IMR-90 (cell line): ENCODE measurements around the gene NADK. TPM values are rescaled to one million over a fixed set of nuclear protein-coding genes. Genes with fewer than 3 reads are reported as not detected.

Source experiments
- ATAC-seq: fragments of 200-7000 bp; cut with Tn5 transposase; 2 replicates; pipeline ENCODE4 v1.9.1; 2020; ENCODE audit warnings: low read depth, mild to moderate bottlenecking, moderate library complexity
- BruUV-seq: library from RNA; stranded (reverse); fragments of 400-500 nt; replicated peaks from 2 replicates; lab custom pipeline; 2021; lab: Mats Ljungman, UMichigan
- CTCF ChIA-PET: fragments of 300-600 bp; formaldehyde crosslinking; extraction: SDS; loops from one replicate; lab custom pipeline; 2021; ENCODE audit warnings: antibody characterized with exemption; lab: Yijun Ruan, JAX
- POLR2A ChIA-PET: fragments of 300-600 bp; sonication (Branson Sonifier 250); formaldehyde crosslinking; loops from one replicate; lab custom pipeline; 2022; ENCODE audit warnings: antibody characterized with exemption; ENCODE audit not compliant: unreplicated experiment; lab: Charles Lee
- DNase-seq: peaks from one replicate; pipeline ENCODE4 v3.0.0; 2013
- H2AFZ ChIP-seq: replicated peaks from 2 replicates; pipeline ENCODE3; 2013; ENCODE audit warnings: low read length, mild to moderate bottlenecking; ENCODE audit not compliant: poor library complexity
- H2AK5ac ChIP-seq: 2 replicates; pipeline ENCODE4 v1.6.1; 2013; ENCODE audit warnings: low read depth, low read length, inconsistent platforms
- H2AK9ac ChIP-seq: replicated peaks from 2 replicates; pipeline ENCODE3; 2013; ENCODE audit warnings: mild to moderate bottlenecking, low read depth, low read length, moderate library complexity; ENCODE audit not compliant: poor library complexity
- H2BK120ac ChIP-seq: 2 replicates; pipeline ENCODE4 v1.6.1; 2013; ENCODE audit warnings: low read depth, low read length, inconsistent platforms
- H2BK15ac ChIP-seq: 3 replicates; pipeline ENCODE4 v1.6.1; 2013; ENCODE audit warnings: low read depth, low read length, inconsistent platforms
- H2BK20ac ChIP-seq: 2 replicates; pipeline ENCODE4 v1.6.1; 2013; ENCODE audit warnings: low read depth, mild to moderate bottlenecking, inconsistent platforms, low read length, moderate library complexity
- H2BK5ac ChIP-seq: 2 replicates; pipeline ENCODE4 v1.6.1; 2013; ENCODE audit warnings: mild to moderate bottlenecking, low read depth, low read length, inconsistent platforms; ENCODE audit not compliant: poor library complexity, severe bottlenecking
- H3K14ac ChIP-seq: replicated peaks from 2 replicates; pipeline ENCODE4 v1.6.1; 2013; ENCODE audit warnings: low read depth, low read length, inconsistent platforms
- H3K18ac ChIP-seq: 2 replicates; pipeline ENCODE4 v1.6.1; 2013; ENCODE audit warnings: low read depth, low read length, control low read depth
- H3K23ac ChIP-seq: 2 replicates; pipeline ENCODE4 v1.6.1; 2013; ENCODE audit warnings: low read depth, low read length, inconsistent platforms
- H3K27ac ChIP-seq: 2 replicates; pipeline ENCODE4 v1.5.1; 2013; ENCODE audit warnings: mild to moderate bottlenecking, control low read depth, low read length; ENCODE audit not compliant: insufficient read depth
- H3K27me3 ChIP-seq: 2 replicates; pipeline ENCODE4 v1.6.1; 2013; ENCODE audit warnings: low read length; ENCODE audit not compliant: control insufficient read depth, insufficient read depth
- H3K36me3 ChIP-seq: 2 replicates; pipeline ENCODE4 v1.6.1; 2013; ENCODE audit warnings: low read length, mixed read lengths; ENCODE audit not compliant: control insufficient read depth, insufficient read depth
- H3K4ac ChIP-seq: 2 replicates; pipeline ENCODE4 v1.6.1; 2013; ENCODE audit warnings: low read depth, low read length, inconsistent platforms
- H3K4me1 ChIP-seq: 2 replicates; pipeline ENCODE4 v1.6.1; 2013; ENCODE audit warnings: low read length, mixed read lengths; ENCODE audit not compliant: control insufficient read depth, insufficient read depth
- H3K4me2 ChIP-seq: 2 replicates; pipeline ENCODE4 v1.6.1; 2013; ENCODE audit warnings: low read depth, mild to moderate bottlenecking, control low read depth, low read length, moderate library complexity
- H3K4me3 ChIP-seq: 2 replicates; pipeline ENCODE4 v1.5.1; 2013; ENCODE audit warnings: low read depth, mild to moderate bottlenecking, control low read depth, low read length, moderate library complexity; ENCODE audit not compliant: insufficient read depth
- H3K56ac ChIP-seq: 2 replicates; pipeline ENCODE4 v1.6.1; 2013; ENCODE audit warnings: low read length, inconsistent platforms; ENCODE audit not compliant: insufficient read depth; ENCODE audit errors: extremely low read depth
- H3K79me1 ChIP-seq, 2 experiments: 2 replicates each; pipeline ENCODE4 v1.6.1; 2013; ENCODE audit warnings: low read length in 2 of 2, inconsistent platforms in 1 of 2, low read depth in 1 of 2
- H3K9ac ChIP-seq: 2 replicates; pipeline ENCODE4 v1.6.1; 2013; ENCODE audit warnings: low read depth, low read length, control low read depth
- H3K9me1 ChIP-seq: 2 replicates; pipeline ENCODE4 v1.6.1; 2013; ENCODE audit warnings: low read length, inconsistent platforms; ENCODE audit not compliant: insufficient read depth
- H3K9me3 ChIP-seq: 2 replicates; pipeline ENCODE4 v1.6.1; 2013; ENCODE audit warnings: low read length; ENCODE audit not compliant: control insufficient read depth, insufficient read depth
- H4K20me1 ChIP-seq: 2 replicates; pipeline ENCODE4 v1.6.1; 2013; ENCODE audit warnings: low read length, inconsistent platforms; ENCODE audit not compliant: insufficient read depth
- H4K5ac ChIP-seq: 2 replicates; pipeline ENCODE4 v1.6.1; 2013; ENCODE audit warnings: mild to moderate bottlenecking, low read depth, low read length, control low read depth
- H4K8ac ChIP-seq, 2 experiments: 2 replicates each; pipeline ENCODE4 v1.6.1; 2013; ENCODE audit warnings: low read depth in 2 of 2, low read length in 2 of 2, control low read depth in 1 of 2, inconsistent platforms in 1 of 2
- H4K91ac ChIP-seq: 2 replicates; pipeline ENCODE4 v1.6.1; 2013; ENCODE audit warnings: low read depth, low read length, inconsistent platforms; ENCODE audit not compliant: insufficient read depth
- CHD1 ChIP-seq: IDR thresholded peaks from 2 replicates; pipeline ENCODE4 v1.6.1; 2012; ENCODE audit warnings: low read depth, low read length, improper control_type of control experiment
- MAZ ChIP-seq: IDR thresholded peaks from 2 replicates; pipeline ENCODE4 v1.6.1; 2012; ENCODE audit warnings: low read depth, mild to moderate bottlenecking, low read length, improper control_type of control experiment, moderate library complexity, borderline replicate concordance
- RAD21 ChIP-seq: IDR thresholded peaks from 2 replicates; pipeline ENCODE4 v1.6.1; 2012; ENCODE audit warnings: low read length, improper control_type of control experiment
- SMC3 ChIP-seq: fragments of 150-350 bp; IDR thresholded peaks from 2 replicates; pipeline ENCODE4 v1.6.1; 2016; ENCODE audit warnings: low read depth, mild to moderate bottlenecking, antibody characterized with exemption, low read length, moderate library complexity
- WGBS, 2 experiments: methylation state at CpG; one replicate each; pipeline versions ENCODE4 v1.1.5 to v1.1.7; 2013; ENCODE audit warnings: missing lambda C conversion rate in 2 of 2; ENCODE audit not compliant: insufficient read length in 1 of 2; ENCODE audit errors: extremely low coverage in 2 of 2; 5-methylcytosine and 5-hydroxymethylcytosine counted together
- dilution Hi-C: fragments of 300-500 bp; cut with HindIII; formaldehyde crosslinking; loops from one replicate; pipeline ENCODE4 v1.14.3; 2018; ENCODE audit warnings: low sequenced_read_pairs; ENCODE audit not compliant: unreplicated experiment
- in situ Hi-C: fragments of 300-500 bp; cut with MboI; formaldehyde crosslinking; loops from 3 replicates; pipeline ENCODE4 v1.14.3; 2019; ENCODE audit warnings: low sequenced_read_pairs, inconsistent platforms, mixed read lengths
- intact Hi-C: fragments of 100-400 bp; cut with micrococcal nuclease; formaldehyde crosslinking; loops from 2 replicates; pipeline ENCODE4 v1.10.0; 2022
- polyA plus RNA-seq, 3 experiments: library from polyadenylated mRNA; depleted of rRNA; stranded (reverse); fragments of >200 nt; gene quantifications; 2 replicates each; pipeline ENCODE4 v1.2.3, GENCODE V29; 2012; ENCODE audit warnings: low replicate concordance in 1 of 3
- total RNA-seq: library from RNA; depleted of rRNA; stranded (reverse); fragments of >200 nt; gene quantifications from 2 replicates; pipeline ENCODE4 v1.2.3, GENCODE V29; 2012
- TF ChIP-seq, protein P1 (sequence below): conservative IDR thresholded peaks from 2 replicates; pipeline ENCODE4 v1.5.1; 2012; ENCODE audit warnings: mild to moderate bottlenecking, low read depth, low read length, improper control_type of control experiment

Gene NADK
- total and polyA plus RNA-seq, 2 of the 4 experiments (the other 2 are of a cell fraction) = 12.5 to 56.1 TPM

- no peak for ATAC-seq
- TF ChIP-seq, protein P1, sequence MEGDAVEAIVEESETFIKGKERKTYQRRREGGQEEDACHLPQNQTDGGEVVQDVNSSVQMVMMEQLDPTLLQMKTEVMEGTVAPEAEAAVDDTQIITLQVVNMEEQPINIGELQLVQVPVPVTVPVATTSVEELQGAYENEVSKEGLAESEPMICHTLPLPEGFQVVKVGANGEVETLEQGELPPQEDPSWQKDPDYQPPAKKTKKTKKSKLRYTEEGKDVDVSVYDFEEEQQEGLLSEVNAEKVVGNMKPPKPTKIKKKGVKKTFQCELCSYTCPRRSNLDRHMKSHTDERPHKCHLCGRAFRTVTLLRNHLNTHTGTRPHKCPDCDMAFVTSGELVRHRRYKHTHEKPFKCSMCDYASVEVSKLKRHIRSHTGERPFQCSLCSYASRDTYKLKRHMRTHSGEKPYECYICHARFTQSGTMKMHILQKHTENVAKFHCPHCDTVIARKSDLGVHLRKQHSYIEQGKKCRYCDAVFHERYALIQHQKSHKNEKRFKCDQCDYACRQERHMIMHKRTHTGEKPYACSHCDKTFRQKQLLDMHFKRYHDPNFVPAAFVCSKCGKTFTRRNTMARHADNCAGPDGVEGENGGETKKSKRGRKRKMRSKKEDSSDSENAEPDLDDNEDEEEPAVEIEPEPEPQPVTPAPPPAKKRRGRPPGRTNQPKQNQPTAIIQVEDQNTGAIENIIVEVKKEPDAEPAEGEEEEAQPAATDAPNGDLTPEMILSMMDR = no peak
- no peak for TF ChIP-seq CHD1
- no peak for TF ChIP-seq MAZ
- TF ChIP-seq RAD21 = no peak
- TF ChIP-seq SMC3 = no peak
- Histone ChIP-seq H3K18ac (no peak overlapping the region), H4K5ac (no peak overlapping the region), H3K79me1 (peaks cover 56 to 81% of the 10 kb centered on the region in 2 experiments), H3K4me3 (no peak overlapping the region), H3K14ac (no peak overlapping the region), H3K9me3 (no peaks in the 10 kb centered on the region), H3K9me1 (no peaks in the 10 kb centered on the region; the same call in 1 of the 2 replicates), H3K4ac (no peak overlapping the region), H2BK120ac (no peak overlapping the region), H3K27ac (no peak overlapping the region), H3K9ac (no peak overlapping the region), H2AFZ (no peak overlapping the region), H4K91ac (no peak overlapping the region), H3K27me3 (no peaks in the 10 kb centered on the region), H2BK15ac (no peak overlapping the region), H3K36me3 (peaks cover 73% of the 10 kb centered on the region), H2BK20ac (no peak overlapping the region), H3K4me2 (no peak overlapping the region), H4K20me1 (peaks cover 77% of the 10 kb centered on the region), H4K8ac (no peak overlapping the region), H2AK9ac (no peak overlapping the region), H3K56ac (no peak overlapping the region), H3K23ac (no peak overlapping the region), H2AK5ac (no peak overlapping the region), H3K4me1 (no peaks in the 10 kb centered on the region), H2BK5ac (no peak overlapping the region)
- POLR2A ChIA-PET = no interaction called here
- dilution Hi-C loops (no loop called here), in situ Hi-C loops (loop anchor here (10.0 kb wide), 1 partner anchor 90 kb away; no protein-coding TSS in a partner anchor), intact Hi-C loops (no loop called here)
- 100% methylated on average over 2 of the region's 10 CpGs; no CpG with 5 or more reads in 1 of the 2 experiments for WGBS, 2 experiments
- CTCF ChIA-PET = no interaction called here
- no TSS peak for BruUV-seq
- DNase-seq = no peak
Observed at GRCh38 chr1:1794999-1795398, 16.7 kb upstream of the NADK start.
